Activated CD4-positive, alpha-beta T cell treated with anti-CD3 and anti-CD28 coated beads, Interleukin-2, amount 50 U/mL, for 24 hours (primary cell): Measurements from ENCODE around the gene RFX7.

ENCODE experiments used
- DNase-seq, 2 donors: peaks; one replicate each; pipeline ENCODE4 v3.0.0-alpha.2; 2020; ENCODE audit warnings: low read depth in 1 of 2, low spot score in 1 of 2

The RFX7 gene

DNA sequence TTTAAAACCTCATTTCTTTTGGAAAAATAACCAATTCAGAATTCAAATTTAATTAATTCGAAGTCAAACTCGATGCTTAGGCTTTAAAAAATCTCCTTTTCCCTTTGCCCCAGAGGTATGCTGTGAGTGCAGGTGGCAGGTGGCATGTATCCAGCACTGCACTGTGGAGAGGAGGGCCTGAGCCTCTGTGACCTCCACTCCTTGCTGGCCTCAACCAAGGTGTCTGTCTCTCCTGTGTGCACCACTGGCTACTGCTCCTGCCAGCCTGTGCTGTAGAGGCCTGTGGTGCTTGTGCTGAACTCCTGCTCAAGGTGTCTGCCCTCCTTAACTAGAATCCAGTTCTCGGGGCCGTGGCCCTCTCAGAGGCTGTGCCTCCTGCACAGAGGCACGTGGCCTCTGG lies 194.1 kb downstream of the RFX7 start:
- no peak for DNase-seq

DNA sequence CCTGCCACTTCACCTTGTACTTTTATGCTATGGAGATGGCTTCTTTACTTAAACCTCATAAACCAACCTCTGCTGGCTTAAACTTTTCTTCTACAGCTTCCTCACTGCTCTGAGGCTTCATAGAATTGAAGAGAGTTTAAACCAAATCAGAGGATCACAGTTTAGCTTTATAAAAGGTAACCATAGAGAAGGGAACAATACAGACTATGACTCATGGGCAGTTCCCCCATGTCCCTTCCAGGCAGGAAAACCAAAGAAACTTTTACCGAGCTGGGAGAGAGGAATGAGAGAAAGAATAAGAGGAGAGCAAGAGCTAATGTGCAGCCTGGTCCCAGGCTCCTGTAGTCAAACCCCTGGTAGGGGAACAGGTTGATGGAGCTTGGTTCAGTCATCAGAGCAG lies 196.3 kb downstream of the RFX7 start:
- DNase-seq, result no peak

DNA sequence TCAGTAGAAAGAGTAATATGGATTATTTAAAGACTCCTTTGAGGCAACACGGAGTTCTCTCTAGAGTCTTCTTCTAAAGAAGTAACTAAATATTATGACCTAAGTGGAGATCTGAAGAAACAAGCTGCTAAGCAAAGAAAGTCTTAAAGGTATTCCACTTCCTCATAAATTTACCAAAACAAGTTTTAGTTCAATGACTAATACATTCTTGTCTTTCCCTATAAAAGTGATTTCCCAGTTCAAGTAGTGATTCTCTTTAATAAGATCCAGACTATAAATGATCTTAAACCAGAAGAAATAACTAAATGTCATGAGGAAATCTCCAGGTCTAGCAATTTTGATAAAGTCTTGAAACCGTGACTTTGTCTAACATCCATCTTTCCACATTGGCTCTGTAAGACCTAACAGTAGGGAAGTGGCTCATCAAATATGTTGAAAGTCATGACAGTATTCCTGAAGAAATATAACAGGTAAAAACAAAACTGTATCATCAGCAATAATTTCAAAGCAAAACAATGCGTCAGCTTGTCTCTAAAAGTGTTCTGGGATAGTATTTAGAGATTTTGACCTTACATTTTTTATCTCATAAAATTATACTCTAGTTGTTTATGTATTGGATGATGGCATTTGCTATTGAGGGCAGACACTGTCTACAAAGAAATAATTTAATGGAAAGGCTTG lies 198.5 kb downstream of the RFX7 start:
- no peak for DNase-seq

DNA sequence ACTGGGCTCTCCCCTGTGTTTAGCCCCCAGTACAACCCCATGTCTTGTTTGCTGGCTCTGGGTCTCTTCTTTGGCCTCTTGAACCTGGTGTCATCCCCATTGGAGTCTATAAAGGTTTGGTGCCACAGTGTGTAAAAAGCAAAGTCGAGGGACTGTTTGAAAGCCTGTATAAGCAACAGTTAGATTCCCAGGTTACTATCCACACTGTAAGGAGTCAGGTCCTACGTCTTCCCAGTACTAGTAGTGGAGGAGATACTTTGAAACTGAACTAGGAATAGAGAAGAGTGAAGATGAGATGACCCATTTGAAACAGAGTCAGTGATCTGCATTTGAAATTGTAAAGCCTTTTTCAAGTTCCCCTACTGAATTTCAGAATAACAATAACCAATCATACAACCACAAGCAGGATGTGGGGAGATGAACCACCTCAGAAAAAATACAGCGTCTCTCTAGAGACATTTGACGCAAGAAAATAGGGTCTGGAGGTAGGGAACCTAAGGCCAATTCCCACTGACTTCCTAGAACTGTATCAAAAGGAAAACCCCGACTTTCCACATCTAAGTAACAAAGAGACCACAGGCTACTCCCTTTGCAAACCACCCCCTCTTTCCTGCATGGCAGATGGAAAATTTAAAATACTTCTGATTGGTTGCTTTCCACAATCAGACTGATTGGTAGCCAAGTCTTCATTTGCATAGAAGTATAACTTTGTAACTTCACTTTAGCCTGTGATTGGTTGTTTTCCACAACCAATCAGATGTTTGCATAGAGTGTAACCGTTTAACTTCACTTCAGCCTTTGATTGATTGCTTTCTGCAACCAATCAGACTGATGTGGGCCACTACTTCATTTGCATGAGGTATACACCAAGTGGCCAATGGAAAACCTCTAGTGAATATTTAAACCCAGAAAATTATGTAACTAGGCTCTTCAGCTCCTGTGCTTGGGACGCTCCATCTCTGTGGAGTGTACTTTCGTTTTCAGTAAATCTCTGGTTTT lies 200.4 kb downstream of the RFX7 start:
- peak in 1 of 2 donors; percentile 46 for DNase-seq

DNA sequence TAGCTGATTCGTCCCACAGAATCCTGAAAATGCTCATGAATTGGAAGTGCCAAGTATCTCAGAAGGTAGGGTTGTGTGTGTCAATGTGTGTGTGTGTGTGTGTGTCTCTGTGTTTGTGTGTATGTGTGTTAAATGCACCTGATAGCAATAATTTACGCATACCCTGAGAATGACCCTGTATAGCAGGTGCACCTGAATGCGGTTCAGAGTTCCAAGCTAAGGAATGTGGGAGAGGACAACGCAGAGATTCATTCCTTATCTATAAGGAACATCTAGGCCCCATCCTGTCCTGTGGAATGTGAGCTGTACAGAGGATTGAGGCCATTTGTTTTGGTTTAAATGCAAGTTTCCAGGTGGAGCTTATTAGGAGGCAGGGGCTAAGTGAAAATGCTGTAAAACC lies 201.2 kb downstream of the RFX7 start:
- no peak for DNase-seq

DNA sequence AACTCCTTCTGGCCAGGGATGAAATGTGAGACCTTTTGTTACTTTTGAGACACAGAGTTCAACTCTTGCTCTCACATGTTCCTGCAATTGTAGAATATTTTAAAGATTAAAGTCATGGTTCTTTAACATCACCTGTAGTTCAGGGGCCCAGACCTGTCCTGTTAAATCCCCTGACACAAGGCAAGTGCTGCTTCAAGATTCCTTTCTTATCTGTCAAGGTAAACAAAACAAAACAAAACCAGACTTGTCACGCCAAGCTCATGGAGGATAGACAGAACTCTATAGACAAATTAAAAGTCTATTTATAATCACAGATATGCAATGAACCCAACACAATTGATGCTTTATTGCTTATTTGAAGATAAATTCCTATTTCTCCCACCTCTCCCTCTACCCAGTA lies 201.6 kb downstream of the RFX7 start:
- DNase-seq, result no peak

DNA sequence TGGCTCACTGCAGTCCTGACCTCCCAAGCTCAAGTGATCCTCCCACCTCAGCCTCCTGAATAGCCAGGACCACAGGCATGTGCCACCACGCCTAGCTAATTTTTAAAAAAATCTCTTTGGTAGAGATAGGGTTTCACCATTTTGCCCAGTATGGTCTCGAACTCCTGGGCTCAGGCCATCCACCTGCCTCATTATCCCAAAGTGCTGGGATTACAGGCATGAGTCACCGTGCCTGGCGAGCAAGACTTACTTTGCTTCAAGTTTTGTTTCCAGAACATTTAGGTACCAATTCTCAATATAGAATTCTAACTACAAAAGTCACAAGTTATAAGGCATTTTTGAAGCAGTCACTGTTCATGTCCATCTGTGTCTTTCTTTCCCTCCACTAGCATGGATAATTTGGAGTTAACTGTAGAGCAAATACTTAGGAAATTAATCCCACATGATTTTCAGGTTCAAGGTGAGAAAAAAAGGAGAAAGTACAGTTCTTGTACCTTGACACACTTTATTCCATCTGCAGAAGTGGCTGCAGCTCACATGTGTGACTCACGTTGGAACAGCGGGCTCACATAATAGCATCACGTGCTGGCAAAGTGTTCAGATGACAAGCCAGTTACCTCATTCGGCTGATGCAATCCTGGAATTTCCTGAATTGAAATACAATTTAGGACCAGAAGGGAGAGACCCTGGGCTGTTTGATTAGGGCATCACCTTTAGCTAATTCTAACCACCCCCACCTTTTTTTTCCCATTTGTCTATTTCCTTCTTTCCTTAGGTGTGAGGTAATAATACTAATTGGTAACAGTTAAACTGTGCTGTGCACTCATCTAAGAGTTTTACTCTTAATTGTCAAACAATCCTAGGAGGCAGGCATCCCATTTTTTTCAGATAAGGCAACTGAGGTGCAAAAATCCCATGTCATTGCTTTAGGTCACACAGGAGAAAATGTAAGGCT lies 203.3 kb downstream of the RFX7 start:
- DNase-seq, result no peak

DNA sequence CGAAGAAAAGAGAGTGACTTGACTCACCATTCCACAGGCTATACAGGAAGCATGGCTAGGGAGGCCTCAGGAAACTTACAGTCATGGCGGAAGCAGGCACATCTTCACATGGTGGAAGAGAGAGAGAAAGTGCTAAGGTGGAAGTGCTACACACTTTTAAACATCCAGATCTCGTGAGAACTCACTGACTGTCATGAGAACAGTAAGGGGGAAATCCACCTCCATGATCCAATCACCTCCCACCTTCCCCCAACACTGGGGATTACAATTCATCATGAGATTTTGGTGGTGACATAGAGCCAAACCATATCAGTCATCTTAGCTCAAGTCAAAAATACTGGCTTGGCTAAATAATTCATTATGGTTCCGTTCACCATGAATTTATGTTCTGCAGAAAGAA lies 205.0 kb downstream of the RFX7 start:
- DNase-seq, result no peak

DNA sequence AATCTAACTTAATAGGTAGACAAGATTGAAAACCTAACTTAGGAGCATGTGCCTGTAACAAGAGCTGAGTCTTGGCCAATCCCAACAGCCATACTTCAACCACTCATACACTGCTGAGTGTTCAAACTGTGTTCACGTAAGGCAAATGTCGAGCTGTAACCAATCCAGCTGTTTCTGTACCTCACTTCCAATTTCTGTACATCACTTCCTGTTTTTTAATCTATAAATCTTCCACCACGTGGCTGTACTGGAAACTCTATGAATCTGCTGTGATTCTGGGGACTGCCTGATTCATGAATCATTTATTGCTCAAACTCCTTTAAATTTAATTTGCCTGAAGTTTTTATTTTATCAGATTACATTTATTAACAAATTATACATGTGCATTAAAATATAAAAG lies 205.7 kb downstream of the RFX7 start:
- peak in 1 of 2 donors; percentile 24 for DNase-seq
